GM18909 (cell line): ENCODE results near the gene CEP57L1.
"Not testable (repeated sequence)": the region's sequence is repeated elsewhere in the genome, so short reads cannot be mapped to it uniquely, and the experiment has no call there.

Experiments
- ATAC-seq: cut with Tn5 transposase; IDR thresholded peaks from one replicate; pipeline ENCODE4 v1.9.1; 2021; ENCODE audit warnings: mild to moderate bottlenecking; ENCODE audit not compliant: unreplicated experiment, poor library complexity

Gene CEP57L1

GRCh38 chr6:109165392-109165974 is 70.2 kb downstream of the CEP57L1 start:
- ATAC-seq: no peak

- ATAC-seq: no peak
Observed at GRCh38 chr6:109166673-109167072, 71.4 kb downstream of the CEP57L1 start.

GRCh38 chr6:109167562-109167961 is 72.3 kb downstream of the CEP57L1 start:
- no peak for ATAC-seq

GRCh38 chr6:109170333-109170732 is 75.0 kb downstream of the CEP57L1 start:
- ATAC-seq: no peak

- no peak for ATAC-seq
Observed at GRCh38 chr6:109172101-109172746, 76.9 kb downstream of the CEP57L1 start.

GRCh38 chr6:109174916-109175315 is 79.6 kb downstream of the CEP57L1 start:
- ATAC-seq: no peak

GRCh38 chr6:109178921-109179320 is 83.6 kb downstream of the CEP57L1 start:
- ATAC-seq: no peak

- ATAC-seq: no peak
Observed at GRCh38 chr6:109179507-109179906, 84.2 kb downstream of the CEP57L1 start.

GRCh38 chr6:109182578-109182977 is 87.3 kb downstream of the CEP57L1 start:
- ATAC-seq: no peak

- ATAC-seq: no peak
Observed at GRCh38 chr6:109183109-109183650, 87.9 kb downstream of the CEP57L1 start.

GRCh38 chr6:109184638-109185037 is 89.3 kb downstream of the CEP57L1 start:
- no peak for ATAC-seq

- no peak for ATAC-seq
Observed at GRCh38 chr6:109186012-109186411, 90.7 kb downstream of the CEP57L1 start.

GRCh38 chr6:109187399-109188114 is 92.2 kb downstream of the CEP57L1 start:
- ATAC-seq: no peak

GRCh38 chr6:109188115-109188411 is 92.8 kb downstream of the CEP57L1 start:
- ATAC-seq: no peak

- not testable (repeated sequence) for ATAC-seq
Observed at GRCh38 chr6:109191368-109191767, 96.1 kb downstream of the CEP57L1 start.

GRCh38 chr6:109192865-109193264 is 97.6 kb downstream of the CEP57L1 start:
- ATAC-seq: no peak

- no peak for ATAC-seq
Observed at GRCh38 chr6:109194880-109195279, 99.6 kb downstream of the CEP57L1 start.

GRCh38 chr6:109197061-109197460 is 101.8 kb downstream of the CEP57L1 start:
- no peak for ATAC-seq

GRCh38 chr6:109202409-109203264 is 107.3 kb downstream of the CEP57L1 start:
- ATAC-seq: no peak

GRCh38 chr6:109204511-109204910 is 109.2 kb downstream of the CEP57L1 start:
- no peak for ATAC-seq

GRCh38 chr6:109212683-109213082 is 117.4 kb downstream of the CEP57L1 start:
- ATAC-seq: no peak
